ENCODE results near the gene IVL. TPM values are rescaled to one million over a fixed set of nuclear protein-coding genes. Genes with fewer than 3 reads are reported as not detected.
A peak's percentile ranks its signal among the peaks of the same experiment; 100 is the strongest.

The IVL gene
- total RNA-seq, 2 donors from 2014 or later, result 0.46 to 0.57 TPM

GRCh38 chr1:152912900-152913299, 4.6 kb downstream of the IVL start:
- TF ChIP-seq POLR2AphosphoS5 (IDR thresholded peaks at IDR 0.05) (no peak), POLR2A (IDR thresholded peaks at IDR 0.05) (no peak), CTCF (IDR thresholded peaks at IDR 0.05) (no peak)
- 45% methylated on average over 5 of the region's 5 CpGs for whole genome bisulfite sequencing
- no peak overlapping the region for H3K4me3 ChIP-seq
- H3K27me3 ChIP-seq (replicated peaks; ENCODE audit: insufficient read depth), result no peaks in the 10 kb centered on the region
- no peaks in the 10 kb centered on the region for H3K36me3 ChIP-seq
- intact Hi-C loops (cut with DNase I), result no loop called here
- H3K27ac ChIP-seq, result no peak overlapping the region
- H3K9me3 ChIP-seq, result no peaks in the 10 kb centered on the region
- no peaks in the 10 kb centered on the region for H3K4me1 ChIP-seq (replicated peaks)
- DNase-seq (ENCODE audit: low spot score), result no peak

GRCh38 chr1:152917794-152918193, 9.4 kb downstream of the IVL start:
- Histone ChIP-seq H3K9me3 (no peaks in the 10 kb centered on the region), H3K4me1 (replicated peaks) (no peaks in the 10 kb centered on the region), H3K27ac (no peak overlapping the region), H3K36me3 (no peaks in the 10 kb centered on the region), H3K27me3 (replicated peaks; ENCODE audit: insufficient read depth) (no peaks in the 10 kb centered on the region), H3K4me3 (no peak overlapping the region)
- intact Hi-C loops (cut with DNase I), result no loop called here
- 17% methylated on average over 3 of the region's 3 CpGs for WGBS
- TF ChIP-seq CTCF (IDR thresholded peaks at IDR 0.05) (no peak), POLR2A (IDR thresholded peaks at IDR 0.05) (no peak), POLR2AphosphoS5 (IDR thresholded peaks at IDR 0.05) (no peak)
- DNase-seq (ENCODE audit: low spot score), result no peak

- Histone ChIP-seq H3K4me3 (no peak overlapping the region), H3K9me3 (no peaks in the 10 kb centered on the region), H3K4me1 (replicated peaks) (no peaks in the 10 kb centered on the region), H3K36me3 (no peaks in the 10 kb centered on the region), H3K27me3 (replicated peaks; ENCODE audit: insufficient read depth) (no peaks in the 10 kb centered on the region), H3K27ac (no peak overlapping the region)
- intact Hi-C loops (cut with DNase I), result no loop called here
- DNase-seq (ENCODE audit: low spot score), result no peak
- TF ChIP-seq POLR2A (IDR thresholded peaks at IDR 0.05) (no peak), CTCF (IDR thresholded peaks at IDR 0.05) (no peak), POLR2AphosphoS5 (IDR thresholded peaks at IDR 0.05) (no peak)
Measured at GRCh38 chr1:152919071-152919470, 10.7 kb downstream of the IVL start.

GRCh38 chr1:152924191-152924590, 15.8 kb downstream of the IVL start:
- no peaks in the 10 kb centered on the region for H3K9me3 ChIP-seq
- H3K27ac ChIP-seq, result no peak overlapping the region
- intact Hi-C loops (cut with DNase I), result no loop called here
- TF ChIP-seq CTCF (IDR thresholded peaks at IDR 0.05) (no peak), POLR2AphosphoS5 (IDR thresholded peaks at IDR 0.05) (no peak), POLR2A (IDR thresholded peaks at IDR 0.05) (no peak)
- H3K4me3 ChIP-seq, result no peak overlapping the region
- no peaks in the 10 kb centered on the region for H3K27me3 ChIP-seq (replicated peaks; ENCODE audit: insufficient read depth)
- WGBS, result 40% methylated on average over 2 of the region's 2 CpGs
- H3K36me3 ChIP-seq, result no peaks in the 10 kb centered on the region
- no peaks in the 10 kb centered on the region for H3K4me1 ChIP-seq (replicated peaks)
- no peak for DNase-seq (ENCODE audit: low spot score)

- H3K27me3 ChIP-seq (replicated peaks; ENCODE audit: insufficient read depth), result no peaks in the 10 kb centered on the region
- TF ChIP-seq POLR2A (IDR thresholded peaks at IDR 0.05) (no peak), CTCF (IDR thresholded peaks at IDR 0.05) (peak in 1 of 4 experiments; percentile 14)
- DNase-seq (ENCODE audit: low spot score), result no peak
- no peak overlapping the region for H3K4me3 ChIP-seq
- intact Hi-C loops (cut with DNase I), result no loop called here
- no peaks in the 10 kb centered on the region for H3K36me3 ChIP-seq
- H3K27ac ChIP-seq, result no peak overlapping the region
- no peaks in the 10 kb centered on the region for H3K9me3 ChIP-seq
- H3K4me1 ChIP-seq (replicated peaks), result no peaks in the 10 kb centered on the region
- WGBS, result 72% methylated on average over 3 of the region's 3 CpGs
Measured at GRCh38 chr1:152926091-152926490, 17.7 kb downstream of the IVL start.
